Endothelial cell of umbilical vein (primary cell): ENCODE results near the gene OOSP2. TPM values are rescaled to one million over a fixed set of nuclear protein-coding genes. Genes with fewer than 3 reads are reported as not detected.

Source experiments
- BruUV-seq: library from RNA; stranded (reverse); fragments of 400-500 nt; replicated peaks from 2 replicates; lab custom pipeline; 2021; lab: Mats Ljungman, UMichigan
- CTCF ChIA-PET: fragments of 300-600, 350-600 bp; sonication (Branson Sonifier 250); formaldehyde crosslinking; loops from one replicate; lab custom pipeline; 2021; ENCODE audit warnings: antibody characterized with exemption, inconsistent platforms; lab: Charles Lee
- POLR2A ChIA-PET: fragments of 300-600, 350-600 bp; sonication (Branson Sonifier 250); formaldehyde crosslinking; loops from one replicate; lab custom pipeline; 2021; ENCODE audit warnings: antibody characterized with exemption, inconsistent platforms; lab: Charles Lee
- DNase-seq: peaks from one replicate; pipeline ENCODE4 v3.0.0-alpha.2; 2011; ENCODE audit warnings: low read depth, low spot score
- FAIRE-seq: peaks from 2 replicates; lab custom pipeline; 2011; peaks lifted over from hg19 to GRCh38; lab: Jason Lieb, UNC
- H2AFZ ChIP-seq: 2 replicates; pipeline ENCODE4 v1.6.0; 2012; ENCODE audit warnings: low read depth, low read length, control low read depth, inconsistent platforms
- H3K27ac ChIP-seq: 2 replicates; pipeline ENCODE4 v1.5.1; 2011; ENCODE audit warnings: low read depth, mild to moderate bottlenecking, control low read depth, low read length, moderate library complexity; ENCODE audit not compliant: insufficient read depth
- H3K27me3 ChIP-seq, 2 experiments: 2 replicates each; pipeline versions ENCODE4 v1.6.0 to v1.6.1; 2011; ENCODE audit warnings: low read length in 2 of 2, mixed read lengths in 1 of 2; ENCODE audit not compliant: control insufficient read depth in 2 of 2, insufficient read depth in 2 of 2
- H3K36me3 ChIP-seq, 2 experiments: 2 replicates in 1 of 2; 3 replicates in 1 of 2; pipeline ENCODE4 v1.5.1; 2011; ENCODE audit warnings: low read length in 2 of 2, mild to moderate bottlenecking in 1 of 2, moderate library complexity in 1 of 2; ENCODE audit not compliant: control insufficient read depth in 2 of 2, insufficient read depth in 2 of 2; ENCODE audit errors: extremely low read depth in 1 of 2
- H3K4me1 ChIP-seq: 3 replicates; pipeline ENCODE4 v1.5.1; 2011; ENCODE audit warnings: mild to moderate bottlenecking, low read length; ENCODE audit not compliant: control insufficient read depth, insufficient read depth; ENCODE audit errors: extremely low read depth
- H3K4me2 ChIP-seq: 2 replicates; pipeline ENCODE4 v1.6.1; 2011; ENCODE audit warnings: low read length, control low read depth, mixed read lengths; ENCODE audit not compliant: insufficient read depth
- H3K4me3 ChIP-seq, 3 experiments: fragments of 200-600 bp in 1 of 3; sonication (generic), shearing (Covaris generic) in 1 of 3; replicated peaks in 1 of 3; 2 replicates each; pipeline ENCODE4 v1.5.1; 2011 to 2016; ENCODE audit warnings: control low read depth in 3 of 3, low read length in 3 of 3, mild to moderate bottlenecking in 2 of 3, inconsistent platforms in 1 of 3, low read depth in 1 of 3, moderate library complexity in 1 of 3; ENCODE audit not compliant: insufficient read depth in 1 of 3
- H3K79me2 ChIP-seq: 2 replicates; pipeline ENCODE4 v1.6.0; 2012; ENCODE audit warnings: low read length, inconsistent platforms; ENCODE audit not compliant: control insufficient read depth, insufficient read depth
- H3K9ac ChIP-seq: replicated peaks from 2 replicates; pipeline ENCODE3; 2011; ENCODE audit warnings: low read length, control low read depth; ENCODE audit not compliant: insufficient read depth; ENCODE audit errors: extremely low read depth
- H3K9me1 ChIP-seq: replicated peaks from 3 replicates; pipeline ENCODE4 v1.6.0; 2011; ENCODE audit warnings: mild to moderate bottlenecking, low read length; ENCODE audit not compliant: control insufficient read depth, insufficient read depth; ENCODE audit errors: extremely low read depth
- H3K9me3 ChIP-seq: replicated peaks from 2 replicates; pipeline ENCODE4 v1.5.1; 2012; ENCODE audit warnings: low read length, inconsistent platforms; ENCODE audit not compliant: control insufficient read depth, insufficient read depth
- H4K20me1 ChIP-seq: replicated peaks from 2 replicates; pipeline ENCODE3; 2011; ENCODE audit warnings: mild to moderate bottlenecking, low read length; ENCODE audit not compliant: control insufficient read depth, insufficient read depth; ENCODE audit errors: extremely low read depth
- CTCF ChIP-seq, 2 donors: IDR thresholded peaks; 1 replicate in 1 of 2; 2 replicates in 1 of 2; pipeline ENCODE4 v1.5.1; 2011; ENCODE audit warnings: low read length in 2 of 2, mild to moderate bottlenecking in 2 of 2, moderate library complexity in 2 of 2, control low read depth in 1 of 2, inconsistent platforms in 1 of 2, low read depth in 1 of 2; ENCODE audit not compliant: insufficient read depth in 1 of 2; ENCODE audit errors: extremely low read depth in 1 of 2
- EZH2 ChIP-seq: IDR thresholded peaks from 2 replicates; pipeline ENCODE4 v1.6.1; 2012; ENCODE audit warnings: borderline replicate concordance, low read depth, mild to moderate bottlenecking, moderate library complexity, low read length, inconsistent platforms; ENCODE audit not compliant: severe bottlenecking
- FOS ChIP-seq: IDR thresholded peaks from 2 replicates; pipeline ENCODE4 v1.6.1; 2011; ENCODE audit warnings: mild to moderate bottlenecking, low read length, moderate library complexity, borderline replicate concordance; ENCODE audit not compliant: insufficient read depth
- GATA2 ChIP-seq: IDR thresholded peaks from 2 replicates; pipeline ENCODE4 v1.7.0; 2011; ENCODE audit warnings: low read depth, mild to moderate bottlenecking, moderate library complexity, mixed read lengths, low read length; ENCODE audit not compliant: insufficient read length, insufficient read depth
- JUN ChIP-seq: IDR thresholded peaks from 2 replicates; pipeline ENCODE4 v1.6.1; 2011; ENCODE audit warnings: borderline replicate concordance, low read depth; ENCODE audit not compliant: insufficient read length, insufficient read depth
- MAX ChIP-seq: IDR thresholded peaks from 2 replicates; pipeline ENCODE4 v1.6.1; 2011; ENCODE audit not compliant: insufficient read depth, insufficient read length
- MYC ChIP-seq: IDR thresholded peaks from one replicate; pipeline ENCODE4 v1.6.1; 2011; ENCODE audit warnings: mild to moderate bottlenecking, low read depth, low read length
- POLR2A ChIP-seq: IDR thresholded peaks from 2 replicates; pipeline ENCODE4 v1.6.1; 2012; ENCODE audit warnings: low read depth, mild to moderate bottlenecking, control low read depth, low read length
- POLR2AphosphoS5 ChIP-seq: IDR thresholded peaks from 2 replicates; pipeline ENCODE4 v1.6.1; 2012; ENCODE audit warnings: low read depth, mild to moderate bottlenecking, control low read depth, low read length, moderate library complexity; ENCODE audit not compliant: insufficient read depth
- dilution Hi-C: fragments of 300-500 bp; cut with MboI; formaldehyde crosslinking; loops from one replicate; pipeline ENCODE4 v1.15.0; 2019; ENCODE audit warnings: low sequenced_read_pairs; ENCODE audit not compliant: extremely low pct_ligation_motif_present
- intact Hi-C: fragments of 100-400 bp; cut with micrococcal nuclease; formaldehyde crosslinking; loops from one replicate; pipeline ENCODE4 v1.10.0; 2022
- polyA plus RNA-seq, 4 experiments: library from polyadenylated mRNA; depleted of rRNA in 3 of 4; stranded (reverse) in 3 of 4; unstranded in 1 of 4; fragments of >200 nt; gene quantifications; 2 replicates each; pipeline versions ENCODE4 v1.2.1 to v1.2.3, GENCODE V29; 2011 to 2012; ENCODE audit warnings: missing spikeins in 1 of 4
- total RNA-seq: library from RNA; stranded (reverse); gene quantifications from 2 replicates; pipeline ENCODE4 v1.2.3, GENCODE V29; 2021

OOSP2 gene
- total and polyA plus RNA-seq, 2 donors (not counting 3 experiments of a cell fraction or from before 2014, with no cell fraction given), result not detected

- no peaks in the 10 kb centered on the region for H4K20me1 ChIP-seq
- no peak overlapping the region for H3K9ac ChIP-seq
- H3K4me1 ChIP-seq, result no peaks in the 10 kb centered on the region
- H2AFZ ChIP-seq, result no peak overlapping the region
- FAIRE-seq, result no peak
- ChIA-PET POLR2A (no interaction called here), CTCF (interaction anchor here (1.6 to 2.1 kb wide), 3 partner anchors 8 to 167 kb away, joined by 3 to 6 read pairs (median 5); no protein-coding TSS in a partner anchor)
- peaks cover 5 to 10% of the 10 kb centered on the region in 2 experiments for H3K27me3 ChIP-seq
- H3K4me2 ChIP-seq, result no peak overlapping the region
- intact Hi-C loops, result no loop called here
- H3K9me1 ChIP-seq, result no peaks in the 10 kb centered on the region
- H3K27ac ChIP-seq, result no peak overlapping the region
- no peak overlapping the region for H3K4me3 ChIP-seq
- TF ChIP-seq POLR2A, result no peak
- no peak for TF ChIP-seq CTCF (IDR thresholded peaks at IDR 0.05; ENCODE audit: extremely low read depth in 1 of 2, insufficient read depth in 1 of 2, low read depth in 1 of 2, low read length in 2 of 2)
- dilution Hi-C loops, result no loop called here
- DNase-seq, result no peak
- no peaks in the 10 kb centered on the region for H3K9me3 ChIP-seq
- H3K79me2 ChIP-seq, result no peaks in the 10 kb centered on the region
- no peaks in the 10 kb centered on the region for H3K36me3 ChIP-seq
- BruUV-seq, result no TSS peak
These were observed 44.5 kb downstream of the OOSP2 start for GRCh38 chr11:60084631-60085273.

GRCh38 chr11:60085909-60086308, 45.7 kb downstream of the OOSP2 start:
- no peaks in the 10 kb centered on the region for H3K36me3 ChIP-seq
- intact Hi-C loops (no loop called here), dilution Hi-C loops (no loop called here)
- TF ChIP-seq MAX, result no peak
- TF ChIP-seq GATA2, result no peak
- no peak for TF ChIP-seq CTCF (IDR thresholded peaks at IDR 0.05; ENCODE audit: extremely low read depth in 1 of 2, insufficient read depth in 1 of 2, low read depth in 1 of 2, low read length in 2 of 2)
- TF ChIP-seq MYC, result no peak
- TF ChIP-seq EZH2, result no peak
- no peak for TF ChIP-seq POLR2AphosphoS5
- no peak for TF ChIP-seq JUN
- no peak for TF ChIP-seq FOS
- TF ChIP-seq POLR2A, result no peak
- peaks cover 5 to 10% of the 10 kb centered on the region in 2 experiments for H3K27me3 ChIP-seq
- H2AFZ ChIP-seq, result no peak overlapping the region
- no peak for DNase-seq
- H3K4me1 ChIP-seq, result no peaks in the 10 kb centered on the region
- no TSS peak for BruUV-seq
- no peaks in the 10 kb centered on the region for H4K20me1 ChIP-seq
- no peak overlapping the region for H3K4me3 ChIP-seq
- no peaks in the 10 kb centered on the region for H3K9me1 ChIP-seq
- no peak for FAIRE-seq
- no peaks in the 10 kb centered on the region for H3K79me2 ChIP-seq
- no peak overlapping the region for H3K4me2 ChIP-seq
- CTCF ChIA-PET, result interaction anchor here (0.7 to 2.1 kb wide), 3 partner anchors 9 to 165 kb away, joined by 3 to 6 read pairs (median 5); no protein-coding TSS in a partner anchor
- no peak overlapping the region for H3K27ac ChIP-seq
- POLR2A ChIA-PET, result no interaction called here
- no peaks in the 10 kb centered on the region for H3K9me3 ChIP-seq
- H3K9ac ChIP-seq, result no peak overlapping the region
